HFF-Myc (cell line): Measurements from ENCODE around the gene CNTN4.

Experiments
- DNase-seq: peaks from one replicate; pipeline ENCODE4 v3.0.0-alpha.2; 2011; ENCODE audit warnings: low read depth; ENCODE audit errors: extremely low read depth
- H3K4me3 ChIP-seq: replicated peaks from 2 replicates; pipeline ENCODE4 v1.5.1; 2011; ENCODE audit warnings: low read depth, mild to moderate bottlenecking, control low read depth, low read length
- CTCF ChIP-seq: IDR thresholded peaks from 2 replicates; pipeline ENCODE4 v1.5.1; 2012; ENCODE audit warnings: mild to moderate bottlenecking, low read depth, low read length, control low read depth; ENCODE audit errors: missing control alignments

Gene CNTN4

DNA sequence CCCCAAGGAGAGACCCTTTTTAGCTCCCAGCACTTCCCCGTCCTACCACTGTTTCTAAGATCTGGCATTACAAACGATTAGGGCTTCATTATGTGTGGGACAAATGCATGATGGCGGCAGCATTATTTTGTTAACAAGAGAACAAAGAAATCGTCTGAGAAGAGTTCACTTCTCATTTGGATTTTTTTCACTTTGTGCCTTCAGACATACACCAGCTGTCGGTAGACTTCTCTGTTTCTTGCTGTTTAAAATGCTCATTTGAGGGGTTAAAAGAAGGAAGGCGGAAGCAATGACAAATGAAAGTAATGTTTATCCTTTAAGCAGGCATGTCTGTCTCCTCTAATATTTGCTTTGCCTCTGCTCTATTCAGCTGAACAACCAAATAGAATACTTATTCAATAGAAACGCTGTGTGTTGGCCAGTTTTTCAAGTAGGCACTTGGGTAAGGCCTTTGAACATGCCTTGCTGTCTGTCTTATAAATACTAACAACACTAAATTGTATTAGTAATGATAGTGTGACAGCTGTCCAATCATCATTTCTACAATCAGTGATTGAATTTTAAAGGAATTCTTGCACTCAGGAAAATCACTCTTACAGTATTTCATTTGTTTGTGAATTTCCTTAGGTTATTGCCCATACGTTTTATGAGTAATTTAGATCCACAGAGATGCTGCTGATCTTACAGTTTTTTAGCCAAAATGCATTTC lies 629.1 kb downstream of the CNTN4 start:
- H3K4me3 ChIP-seq: no peak overlapping the region
- no peak for DNase-seq
- no peak for TF ChIP-seq CTCF

- H3K4me3 ChIP-seq: no peak overlapping the region
- no peak for TF ChIP-seq CTCF
- DNase-seq: no peak
Measured at GRCh38 chr3:2731843-2732242, 633.2 kb downstream of the CNTN4 start.

DNA sequence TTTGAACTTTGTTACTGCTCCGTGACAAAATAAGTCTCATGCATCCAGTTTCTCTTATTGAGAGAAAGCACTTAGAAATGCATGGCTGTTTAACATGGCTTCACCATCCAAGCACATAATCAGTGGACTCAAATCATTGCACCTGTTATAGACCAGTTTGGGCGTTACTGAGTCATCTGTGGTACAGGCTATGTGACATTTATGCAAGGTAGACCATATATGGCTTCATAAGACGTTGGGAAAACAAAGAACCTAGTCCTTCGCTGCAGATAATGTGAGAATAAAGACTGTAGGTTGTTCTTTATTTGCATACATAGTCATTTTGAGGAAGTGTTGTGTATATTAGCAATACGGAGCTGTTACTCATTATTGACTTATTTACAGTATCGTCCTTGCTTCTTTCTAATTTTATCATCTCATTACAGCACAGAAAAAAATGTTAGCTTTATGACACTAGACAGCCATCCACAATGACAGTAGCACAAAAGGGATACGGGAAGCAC lies 636.8 kb downstream of the CNTN4 start:
- DNase-seq: no peak
- no peak overlapping the region for H3K4me3 ChIP-seq
- no peak for TF ChIP-seq CTCF

- no peak for DNase-seq
- no peak for TF ChIP-seq CTCF
- H3K4me3 ChIP-seq: no peak overlapping the region
Measured at GRCh38 chr3:2741516-2741915, 642.9 kb downstream of the CNTN4 start.

- H3K4me3 ChIP-seq: no peak overlapping the region
- DNase-seq: no peak
- no peak for TF ChIP-seq CTCF
Measured at GRCh38 chr3:2765002-2765579, 666.4 kb downstream of the CNTN4 start.

DNA sequence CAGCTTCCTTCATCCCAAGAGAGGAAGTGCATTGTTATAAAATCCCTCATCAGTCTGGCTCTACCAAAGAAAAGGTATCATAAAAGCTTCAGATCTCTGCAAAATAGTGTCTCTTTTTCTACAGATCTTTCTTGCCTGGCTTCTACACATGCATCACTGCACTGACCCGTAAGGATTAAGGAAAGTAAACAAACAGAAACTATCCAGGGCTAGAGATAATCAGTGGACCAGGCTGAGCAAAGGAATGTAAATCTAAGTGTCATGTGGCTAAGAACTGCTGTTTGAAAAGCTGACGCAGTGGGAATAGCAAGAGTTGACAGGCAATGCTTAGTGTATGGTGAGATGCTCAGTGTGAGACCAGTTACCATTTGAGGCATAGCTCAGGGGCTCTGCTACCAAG lies 671.8 kb downstream of the CNTN4 start:
- no peak for DNase-seq
- no peak overlapping the region for H3K4me3 ChIP-seq
- no peak for TF ChIP-seq CTCF
